HCT116 (cell line): ENCODE results near the gene NUP210. TPM values are rescaled to one million over a fixed set of nuclear protein-coding genes. Genes with fewer than 3 reads are reported as not detected.

Experiments
- ATAC-seq: fragments of 200-7000 bp; cut with Tn5 transposase; 2 replicates; pipeline ENCODE4 v1.9.1; 2020; ENCODE audit warnings: mild to moderate bottlenecking, moderate library complexity
- BruUV-seq: library from RNA; stranded (reverse); fragments of 400-500 nt; replicated peaks from 2 replicates; lab custom pipeline; 2021; lab: Mats Ljungman, UMichigan
- CTCF ChIA-PET: fragments of 300-600 bp; sonication (Branson Sonifier 250); formaldehyde crosslinking; loops from one replicate; lab custom pipeline; 2021; ENCODE audit warnings: antibody characterized with exemption; lab: Charles Lee
- POLR2A ChIA-PET: fragments of 300-600, 350-600 bp; sonication (Branson Sonifier 250); formaldehyde crosslinking; loops from one replicate; lab custom pipeline; 2021; ENCODE audit warnings: antibody characterized with exemption; lab: Charles Lee
- RAD21 ChIA-PET, 2 experiments: fragments of 300-600 bp; sonication (Branson Sonifier 250); formaldehyde crosslinking; loops; one replicate each; lab custom pipeline; 2023; ENCODE audit warnings: low total read pairs in 2 of 2; ENCODE audit not compliant: uncharacterized antibody in 2 of 2, unreplicated experiment in 2 of 2, low non-redundant PET in 1 of 2; lab: Charles Lee
- DNase-seq: peaks from one replicate; pipeline ENCODE4 v3.0.0-alpha.2; 2010; ENCODE audit warnings: low read depth, low spot score
- H2AFZ ChIP-seq: fragments of 200-600 bp; shearing (Covaris generic), sonication (generic); 2 replicates; pipeline ENCODE4 v1.6.1; 2017; ENCODE audit warnings: low read depth, mixed run types, mixed read lengths, antibody characterized with exemption, low read length; ENCODE audit not compliant: poor library complexity, severe bottlenecking
- H3K27ac ChIP-seq: 2 replicates; pipeline ENCODE4 v1.5.1; 2012; ENCODE audit warnings: low read depth, low read length
- H3K27me3 ChIP-seq: fragments of 200-600 bp; sonication (generic); 2 replicates; pipeline ENCODE4 v1.6.1; 2016; ENCODE audit warnings: mixed run types, low read length, mixed read lengths; ENCODE audit not compliant: insufficient read depth
- H3K36me3 ChIP-seq, 2 experiments: fragments of 200-500 bp in 1 of 2; fragments of 200-600 bp in 1 of 2; sonication (Bioruptor generic) in 1 of 2; sonication (generic) in 1 of 2; 2 replicates each; pipeline versions ENCODE4 v1.5.1 to v1.6.1; 2014 to 2016; ENCODE audit warnings: low read length in 2 of 2, inconsistent platforms in 1 of 2, mixed read lengths in 1 of 2, mixed run types in 1 of 2; ENCODE audit not compliant: insufficient read depth in 2 of 2, control insufficient read depth in 1 of 2
- H3K4me1 ChIP-seq, 2 experiments: fragments of 200-600 bp in 1 of 2; sonication (generic) in 1 of 2; 2 replicates each; pipeline versions ENCODE4 v1.5.1 to v1.6.1; 2012 to 2017; ENCODE audit warnings: low read length in 2 of 2, inconsistent platforms in 1 of 2, mild to moderate bottlenecking in 1 of 2, mixed read lengths in 1 of 2, mixed run types in 1 of 2, moderate library complexity in 1 of 2; ENCODE audit not compliant: insufficient read depth in 2 of 2, control insufficient read depth in 1 of 2
- H3K4me2 ChIP-seq: fragments of 200-600 bp; sonication (generic); 2 replicates; pipeline ENCODE4 v1.6.1; 2017; ENCODE audit warnings: mixed run types, low read length, mixed read lengths
- H3K4me3 ChIP-seq, 2 experiments: fragments of 200-600 bp in 1 of 2; sonication (generic) in 1 of 2; replicated peaks in 1 of 2; 2 replicates each; pipeline ENCODE4 v1.5.1; 2011 to 2016; ENCODE audit warnings: low read length in 2 of 2, control low read depth in 1 of 2, low read depth in 1 of 2, mild to moderate bottlenecking in 1 of 2, mixed read lengths in 1 of 2, mixed run types in 1 of 2
- H3K79me2 ChIP-seq: fragments of 200-600 bp; sonication (generic); 2 replicates; pipeline ENCODE4 v1.6.1; 2017; ENCODE audit warnings: mild to moderate bottlenecking, mixed run types, low read length, moderate library complexity, mixed read lengths; ENCODE audit not compliant: insufficient read depth
- H3K9ac ChIP-seq: fragments of 200-600 bp; sonication (generic); 2 replicates; pipeline ENCODE4 v1.6.1; 2016; ENCODE audit warnings: low read length, mixed read lengths
- H3K9me2 ChIP-seq: fragments of 200-600 bp; sonication (generic), shearing (Covaris generic); 2 replicates; pipeline ENCODE4 v1.6.1; 2017; ENCODE audit warnings: mixed run types, mild to moderate bottlenecking, moderate library complexity; ENCODE audit not compliant: insufficient read depth
- H3K9me3 ChIP-seq, 2 experiments: fragments of 200-500 bp in 1 of 2; fragments of 200-600 bp in 1 of 2; sonication (Bioruptor generic) in 1 of 2; sonication (generic) in 1 of 2; 2 replicates each; pipeline ENCODE4 v1.6.1; 2014 to 2017; ENCODE audit warnings: low read length in 2 of 2, mixed read lengths in 2 of 2, inconsistent platforms in 1 of 2, low read depth in 1 of 2, mild to moderate bottlenecking in 1 of 2, mixed run types in 1 of 2, moderate library complexity in 1 of 2; ENCODE audit not compliant: control insufficient read depth in 1 of 2, insufficient read depth in 1 of 2
- H4K20me1 ChIP-seq: fragments of 200-600 bp; sonication (generic), shearing (Covaris generic); 2 replicates; pipeline ENCODE4 v1.6.1; 2017; ENCODE audit warnings: mixed run types, mild to moderate bottlenecking, moderate library complexity; ENCODE audit not compliant: insufficient read depth
- CBX3 ChIP-seq: IDR thresholded peaks from 2 replicates; pipeline ENCODE4 v1.6.1; 2012; ENCODE audit warnings: low read depth
- CTCF ChIP-seq, 3 experiments: fragments of 200-600 bp in 1 of 3; sonication (generic) in 1 of 3; IDR thresholded peaks in 2 of 3; conservative IDR thresholded peaks in 1 of 3; 2 replicates each; pipeline ENCODE4 v1.5.1; 2012 to 2017; ENCODE audit warnings: low read depth in 2 of 3, low read length in 2 of 3, antibody characterized with exemption in 1 of 3, borderline replicate concordance in 1 of 3, control low read depth in 1 of 3, mild to moderate bottlenecking in 1 of 3, mixed read lengths in 1 of 3, mixed run types in 1 of 3, moderate library complexity in 1 of 3; ENCODE audit not compliant: insufficient read depth in 1 of 3
- EGR1 ChIP-seq: IDR thresholded peaks from 2 replicates; pipeline ENCODE4 v1.6.1; 2012; ENCODE audit warnings: low read depth
- ELF1 ChIP-seq: IDR thresholded peaks from 2 replicates; pipeline ENCODE4 v1.6.1; 2012; ENCODE audit warnings: low read depth, borderline replicate concordance
- EZH2 ChIP-seq: fragments of 200-600 bp; sonication (generic); IDR thresholded peaks from 2 replicates; pipeline ENCODE4 v1.6.1; 2017; ENCODE audit warnings: antibody characterized with exemption, mixed run types
- EZH2phosphoT487 ChIP-seq: fragments of 200-600 bp; IDR thresholded peaks from 2 replicates; pipeline ENCODE4 v1.6.1; 2018; ENCODE audit warnings: antibody characterized with exemption, borderline replicate concordance
- FOSL1 ChIP-seq: IDR thresholded peaks from 2 replicates; pipeline ENCODE4 v1.6.1; 2012; ENCODE audit warnings: low read depth
- MAX ChIP-seq: IDR thresholded peaks from 2 replicates; pipeline ENCODE4 v1.6.1; 2012
- POLR2AphosphoS5 ChIP-seq: IDR thresholded peaks from 2 replicates; pipeline ENCODE4 v1.6.1; 2011; ENCODE audit warnings: mild to moderate bottlenecking, low read depth, low read length, moderate library complexity
- SRF ChIP-seq: IDR thresholded peaks from 2 replicates; pipeline ENCODE4 v1.6.1; 2012; ENCODE audit warnings: low read depth
- TCF7L2 ChIP-seq: IDR thresholded peaks from 2 replicates; pipeline ENCODE4 v1.7.0; 2011; ENCODE audit warnings: borderline replicate concordance, inconsistent platforms; ENCODE audit not compliant: insufficient read depth, insufficient read length; ENCODE audit errors: extremely low read depth
- YY1 ChIP-seq: IDR thresholded peaks from 2 replicates; pipeline ENCODE4 v1.6.1; 2011; ENCODE audit warnings: low read length, low read depth, moderate library complexity, mild to moderate bottlenecking; ENCODE audit not compliant: insufficient replicate concordance; ENCODE audit errors: extremely low read depth
- intact Hi-C: fragments of 100-400 bp; cut with micrococcal nuclease; formaldehyde crosslinking; loops from 2 replicates; pipeline ENCODE4 v1.10.0; 2022
- total RNA-seq: library from RNA; stranded (reverse); gene quantifications from one replicate; pipeline ENCODE4 v1.2.1, GENCODE V29; 2021; ENCODE audit not compliant: unreplicated experiment
- TF ChIP-seq, protein P1 (sequence below): IDR thresholded peaks from 2 replicates; pipeline ENCODE4 v1.6.1; 2012; ENCODE audit warnings: low read depth
- TF ChIP-seq, protein P2 (sequence below): IDR thresholded peaks from 2 replicates; pipeline ENCODE4 v1.6.1; 2011; ENCODE audit warnings: mild to moderate bottlenecking, low read length, moderate library complexity; ENCODE audit not compliant: insufficient replicate concordance; ENCODE audit errors: extremely low read depth

NUP210 gene
- total RNA-seq, 1 experiment from 2014 or later, result 74.9 TPM

DNA sequence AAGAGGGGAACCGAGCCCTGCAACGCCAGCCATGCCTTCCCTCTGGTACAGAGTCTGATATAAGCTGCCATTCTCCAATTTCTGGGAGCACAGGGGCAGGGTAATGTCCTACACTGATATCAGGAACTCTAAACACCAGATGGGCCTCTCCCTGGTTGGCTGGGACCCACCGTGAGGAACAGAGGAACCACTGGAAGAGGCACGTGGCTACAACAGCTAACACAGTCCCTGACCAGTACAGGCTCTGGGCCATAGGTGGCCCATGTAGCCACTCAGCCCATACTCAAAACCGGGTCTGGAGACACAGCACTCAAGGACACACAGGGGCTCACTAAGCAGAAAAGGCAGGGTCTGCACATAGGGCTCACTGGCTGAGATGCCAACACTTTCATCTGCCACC lies 13.9 kb downstream of the NUP210 start:
- POLR2A ChIA-PET, result no interaction called here
- no peak overlapping the region for H3K9ac ChIP-seq
- no peak overlapping the region for H2AFZ ChIP-seq
- DNase-seq (no peak), ATAC-seq (no peak)
- H3K36me3 ChIP-seq, result no peaks in the 10 kb centered on the region; a peak in 1 of 4 replicates
- no peak overlapping the region for H3K4me3 ChIP-seq
- no peak overlapping the region for H3K27ac ChIP-seq
- BruUV-seq, result no TSS peak
- CTCF ChIA-PET, result interaction anchor here (1.0 kb wide), 1 partner anchor 10 kb away, joined by 9 read pairs; no protein-coding TSS in a partner anchor
- TF ChIP-seq MAX, result no peak
- TF ChIP-seq, protein P1, sequence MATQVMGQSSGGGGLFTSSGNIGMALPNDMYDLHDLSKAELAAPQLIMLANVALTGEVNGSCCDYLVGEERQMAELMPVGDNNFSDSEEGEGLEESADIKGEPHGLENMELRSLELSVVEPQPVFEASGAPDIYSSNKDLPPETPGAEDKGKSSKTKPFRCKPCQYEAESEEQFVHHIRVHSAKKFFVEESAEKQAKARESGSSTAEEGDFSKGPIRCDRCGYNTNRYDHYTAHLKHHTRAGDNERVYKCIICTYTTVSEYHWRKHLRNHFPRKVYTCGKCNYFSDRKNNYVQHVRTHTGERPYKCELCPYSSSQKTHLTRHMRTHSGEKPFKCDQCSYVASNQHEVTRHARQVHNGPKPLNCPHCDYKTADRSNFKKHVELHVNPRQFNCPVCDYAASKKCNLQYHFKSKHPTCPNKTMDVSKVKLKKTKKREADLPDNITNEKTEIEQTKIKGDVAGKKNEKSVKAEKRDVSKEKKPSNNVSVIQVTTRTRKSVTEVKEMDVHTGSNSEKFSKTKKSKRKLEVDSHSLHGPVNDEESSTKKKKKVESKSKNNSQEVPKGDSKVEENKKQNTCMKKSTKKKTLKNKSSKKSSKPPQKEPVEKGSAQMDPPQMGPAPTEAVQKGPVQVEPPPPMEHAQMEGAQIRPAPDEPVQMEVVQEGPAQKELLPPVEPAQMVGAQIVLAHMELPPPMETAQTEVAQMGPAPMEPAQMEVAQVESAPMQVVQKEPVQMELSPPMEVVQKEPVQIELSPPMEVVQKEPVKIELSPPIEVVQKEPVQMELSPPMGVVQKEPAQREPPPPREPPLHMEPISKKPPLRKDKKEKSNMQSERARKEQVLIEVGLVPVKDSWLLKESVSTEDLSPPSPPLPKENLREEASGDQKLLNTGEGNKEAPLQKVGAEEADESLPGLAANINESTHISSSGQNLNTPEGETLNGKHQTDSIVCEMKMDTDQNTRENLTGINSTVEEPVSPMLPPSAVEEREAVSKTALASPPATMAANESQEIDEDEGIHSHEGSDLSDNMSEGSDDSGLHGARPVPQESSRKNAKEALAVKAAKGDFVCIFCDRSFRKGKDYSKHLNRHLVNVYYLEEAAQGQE, result no peak
- TF ChIP-seq, protein P2, sequence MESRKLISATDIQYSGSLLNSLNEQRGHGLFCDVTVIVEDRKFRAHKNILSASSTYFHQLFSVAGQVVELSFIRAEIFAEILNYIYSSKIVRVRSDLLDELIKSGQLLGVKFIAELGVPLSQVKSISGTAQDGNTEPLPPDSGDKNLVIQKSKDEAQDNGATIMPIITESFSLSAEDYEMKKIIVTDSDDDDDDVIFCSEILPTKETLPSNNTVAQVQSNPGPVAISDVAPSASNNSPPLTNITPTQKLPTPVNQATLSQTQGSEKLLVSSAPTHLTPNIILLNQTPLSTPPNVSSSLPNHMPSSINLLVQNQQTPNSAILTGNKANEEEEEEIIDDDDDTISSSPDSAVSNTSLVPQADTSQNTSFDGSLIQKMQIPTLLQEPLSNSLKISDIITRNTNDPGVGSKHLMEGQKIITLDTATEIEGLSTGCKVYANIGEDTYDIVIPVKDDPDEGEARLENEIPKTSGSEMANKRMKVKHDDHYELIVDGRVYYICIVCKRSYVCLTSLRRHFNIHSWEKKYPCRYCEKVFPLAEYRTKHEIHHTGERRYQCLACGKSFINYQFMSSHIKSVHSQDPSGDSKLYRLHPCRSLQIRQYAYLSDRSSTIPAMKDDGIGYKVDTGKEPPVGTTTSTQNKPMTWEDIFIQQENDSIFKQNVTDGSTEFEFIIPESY, result no peak
- TF ChIP-seq EZH2, result no peak
- TF ChIP-seq CBX3, result no peak
- TF ChIP-seq TCF7L2, result no peak
- TF ChIP-seq EGR1, result no peak
- no peak for TF ChIP-seq YY1
- no peak for TF ChIP-seq EZH2phosphoT487
- no peak for TF ChIP-seq SRF
- TF ChIP-seq POLR2AphosphoS5, result no peak
- no peak for TF ChIP-seq FOSL1
- no peak for TF ChIP-seq ELF1
- no peak for TF ChIP-seq CTCF (IDR thresholded peaks at IDR 0.05 in 2 of 3, conservative IDR thresholded peaks at IDR 0.05 in 1 of 3; ENCODE audit: borderline replicate concordance in 1 of 3, insufficient read depth in 1 of 3, low read depth in 2 of 3, low read length in 2 of 3)
- H3K27me3 ChIP-seq, result no peaks in the 10 kb centered on the region
- no peak overlapping the region for H3K4me2 ChIP-seq
- RAD21 ChIA-PET, result no interaction called here
- no peaks in the 10 kb centered on the region for H3K9me2 ChIP-seq
- peaks cover 0 to 3% of the 10 kb centered on the region in 2 experiments; a peak in 1 of 4 replicates for H3K9me3 ChIP-seq
- intact Hi-C loops, result no loop called here
- H3K4me1 ChIP-seq, result no peaks in the 10 kb centered on the region
- H3K79me2 ChIP-seq, result peaks cover 78% of the 10 kb centered on the region
- H4K20me1 ChIP-seq, result no peaks in the 10 kb centered on the region
